ENCODE data around the gene EFNA3. TPM values are rescaled to one million over a fixed set of nuclear protein-coding genes. Genes with fewer than 3 reads are reported as not detected.

Gene EFNA3
- polyA plus RNA-seq, result 2.2 and 6.2 TPM in 2 replicates

GRCh38 chr1:155078469-155079209, at the start of gene EFNA3:
TSS of gene EFNA3 (plus strand) at chr1:155078837. CDS start at chr1:155078942, 105 bp downstream.

GRCh38 chr1:155033524-155033923, 45.1 kb upstream of the EFNA3 start, which contains the start of the genes DCST1 and DCST2:
TSS of gene DCST1 (plus strand) at chr1:155033824. CDS start at chr1:155034037, 213 bp downstream.
TSS of gene DCST2 (minus strand) at chr1:155033781. CDS start at chr1:155033701, 80 bp downstream.

GRCh38 chr1:155050560-155051341, 27.9 kb upstream of the EFNA3 start, which contains the start of gene ADAM15:
TSS of gene ADAM15 (plus strand) at chr1:155051316. CDS start at chr1:155051387, 71 bp downstream.

GRCh38 chr1:155063550-155064110, 15.0 kb upstream of the EFNA3 start, which contains the start of gene EFNA4:
TSS of gene EFNA4 (plus strand) at chr1:155063740. CDS start at chr1:155063824, 84 bp downstream.

GRCh38 chr1:155127105-155127966, 48.7 kb downstream of the EFNA3 start, which contains the start of gene EFNA1:
TSS of gene EFNA1 (plus strand) at chr1:155127876. CDS start at chr1:155127978, 102 bp downstream.

DNA sequence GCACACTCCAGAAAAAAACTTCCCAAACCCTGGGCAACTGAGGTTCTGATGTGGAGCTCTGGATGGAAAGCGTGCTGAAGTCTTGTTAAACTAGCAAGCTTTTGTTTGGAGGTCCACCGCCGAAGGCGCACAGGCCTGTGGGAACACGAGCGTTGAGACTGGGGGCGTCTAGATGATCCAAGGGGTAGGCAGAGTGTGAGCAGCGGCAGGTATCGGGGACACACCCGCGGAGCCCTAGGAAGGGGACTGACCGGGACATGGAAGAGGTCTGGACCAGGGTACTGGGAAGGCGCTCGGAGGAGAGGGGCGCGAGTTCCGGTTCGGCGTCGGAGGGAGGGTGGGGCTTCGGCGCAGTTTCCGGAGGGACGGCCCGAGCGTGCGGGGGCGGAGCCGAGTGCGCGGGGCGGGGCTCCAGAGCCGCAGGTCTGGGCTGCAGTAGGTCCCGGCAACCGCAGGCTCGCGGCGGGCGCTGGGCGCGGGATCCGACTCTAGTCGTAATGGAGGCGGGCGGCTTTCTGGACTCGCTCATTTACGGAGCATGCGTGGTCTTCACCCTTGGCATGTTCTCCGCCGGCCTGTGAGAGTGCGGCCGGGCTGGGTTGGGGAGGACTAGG, 56.9 kb downstream of the EFNA3 start, which contains the start of gene SLC50A1:
TSS of gene SLC50A1 (plus strand) at position 438 of the 614 bp plus-strand sequence. CDS start at position 498, 60 bp downstream.

Other genes with a start within 250 kb of the EFNA3 start
- gene KCNN3, start 208.6 kb upstream of the EFNA3 start, polyA plus RNA-seq, result 1.2 and 1.4 TPM in 2 replicates
- gene PMVK, start 142.1 kb upstream of the EFNA3 start, polyA plus RNA-seq, result 25.0 and 27.5 TPM in 2 replicates
- 1.2 and 1.5 TPM in 2 replicates for gene PBXIP1, start 122.7 kb upstream of the EFNA3 start, polyA plus RNA-seq
- 2.0 and 3.7 TPM in 2 replicates for gene PYGO2, start 117.1 kb upstream of the EFNA3 start, polyA plus RNA-seq
- 1.3 and 2.0 TPM in 2 replicates for gene SHC1, start 108.1 kb upstream of the EFNA3 start, polyA plus RNA-seq
- 48.7 and 52.2 TPM in 2 replicates for gene CKS1B, start 104.2 kb upstream of the EFNA3 start, polyA plus RNA-seq
- gene FLAD1, start 95.5 kb upstream of the EFNA3 start, polyA plus RNA-seq, result 21.8 and 34.5 TPM in 2 replicates
- gene LENEP, start 85.3 kb upstream of the EFNA3 start, polyA plus RNA-seq, result not detected in 2 replicates
- gene ZBTB7B, start 76.0 kb upstream of the EFNA3 start, polyA plus RNA-seq, result 0.15 TPM in 1 of 2 replicates, not detected in the other
- not detected in 2 replicates for gene DCST2, start 45.1 kb upstream of the EFNA3 start, polyA plus RNA-seq
- gene DCST1, start 45.0 kb upstream of the EFNA3 start, polyA plus RNA-seq, result not detected in 2 replicates
- 0.28 and 1.2 TPM in 2 replicates for gene ADAM15, start 27.5 kb upstream of the EFNA3 start, polyA plus RNA-seq
- gene EFNA4, start 15.1 kb upstream of the EFNA3 start, polyA plus RNA-seq, result not detected in 2 replicates
- 1.4 and 3.8 TPM in 2 replicates for gene EFNA1, start 49.0 kb downstream of the EFNA3 start, polyA plus RNA-seq
- 4.2 and 5.1 TPM in 2 replicates for gene SLC50A1, start 57.0 kb downstream of the EFNA3 start, polyA plus RNA-seq
- 88.7 and 130 TPM in 2 replicates for gene DPM3, start 61.7 kb downstream of the EFNA3 start, polyA plus RNA-seq
- 468 and 662 TPM in 2 replicates for gene KRTCAP2, start 94.5 kb downstream of the EFNA3 start, polyA plus RNA-seq
- gene TRIM46, start 95.0 kb downstream of the EFNA3 start, polyA plus RNA-seq, result 0.73 and 2.3 TPM in 2 replicates
- gene THBS3, start 129.1 kb downstream of the EFNA3 start, polyA plus RNA-seq, result 0.56 and 2.3 TPM in 2 replicates
- 19.3 and 24.2 TPM in 2 replicates for gene MTX1, start 129.9 kb downstream of the EFNA3 start, polyA plus RNA-seq
- gene ENTREP3, start 176.6 kb downstream of the EFNA3 start, polyA plus RNA-seq, result 8.9 and 11.0 TPM in 2 replicates
- 127 and 148 TPM in 2 replicates for gene SCAMP3, start 183.5 kb downstream of the EFNA3 start, polyA plus RNA-seq
- gene CLK2, start 194.7 kb downstream of the EFNA3 start, polyA plus RNA-seq, result 4.2 and 7.1 TPM in 2 replicates
- gene HCN3, start 198.6 kb downstream of the EFNA3 start, polyA plus RNA-seq, result 1.5 and 4.9 TPM in 2 replicates
- not detected in 2 replicates for gene PKLR, start 222.6 kb downstream of the EFNA3 start, polyA plus RNA-seq
- 54.8 and 91.9 TPM in 2 replicates for gene FDPS, start 230.0 kb downstream of the EFNA3 start, polyA plus RNA-seq
- gene RUSC1, start 242.1 kb downstream of the EFNA3 start, polyA plus RNA-seq, result 69.1 and 80.0 TPM in 2 replicates